Cardiac muscle cell (in vitro differentiated cells and primary cell): ENCODE measurements around the gene TEAD3. TPM values are rescaled to one million over a fixed set of nuclear protein-coding genes. Genes with fewer than 3 reads are reported as not detected.
"Not testable (repeated sequence)": the region's sequence is repeated elsewhere in the genome, so short reads cannot be mapped to it uniquely, and the experiment has no call there.

Experiments used
- DNase-seq, 2 donors: peaks; one replicate each; pipeline versions ENCODE4 v3.0.0 to v3.0.0-alpha.2; 2010 to 2017; ENCODE audit warnings: low read depth in 1 of 2, low spot score in 1 of 2
- H3K27ac ChIP-seq: fragments of 200-600 bp; sonication (generic); 2 replicates; pipeline ENCODE4 v1.5.1; 2016
- H3K27me3 ChIP-seq: fragments of 200-600 bp; sonication (generic); 2 replicates; pipeline ENCODE4 v1.6.0; 2016; ENCODE audit warnings: control low read depth
- H3K36me3 ChIP-seq: fragments of 200-600 bp; sonication (generic); 2 replicates; pipeline ENCODE4 v1.5.1; 2016; ENCODE audit warnings: control low read depth
- H3K4me1 ChIP-seq: fragments of 200-600 bp; sonication (generic); 2 replicates; pipeline ENCODE4 v1.8.1; 2017; ENCODE audit warnings: low read depth, mild to moderate bottlenecking, mixed run types
- H3K4me3 ChIP-seq: fragments of 200-600 bp; sonication (generic); 2 replicates; pipeline ENCODE4 v1.5.1; 2016; ENCODE audit warnings: mild to moderate bottlenecking
- H3K9me3 ChIP-seq: fragments of 200-600 bp; sonication (generic); 2 replicates; pipeline ENCODE4 v1.5.1; 2017; ENCODE audit warnings: low read depth, mild to moderate bottlenecking, control low read depth
- CTCF ChIP-seq: IDR thresholded peaks from 2 replicates; pipeline ENCODE4 v1.5.1; 2012; ENCODE audit warnings: low read depth, mild to moderate bottlenecking, low read length
- polyA plus RNA-seq: library from polyadenylated mRNA; unstranded; fragments of >200 nt; fragmentation: Nextera tagmentation; extraction: Ambion mirVana; gene quantifications from 2 replicates; pipeline ENCODE4 v1.2.1, GENCODE V29; 2016
- total RNA-seq: library from RNA; depleted of rRNA; stranded (reverse); fragments of >200 nt; gene quantifications from 2 replicates; pipeline ENCODE4 v1.2.3, GENCODE V29; 2016

Gene TEAD3
- total and polyA plus RNA-seq, 2 experiments from 2014 or later: 64.0 to 98.6 TPM

- Histone ChIP-seq H3K27me3 (no peaks in the 10 kb centered on the region), H3K4me1 (no peaks in the 10 kb centered on the region), H3K4me3 (no peak overlapping the region), H3K36me3 (no peaks in the 10 kb centered on the region), H3K27ac (no peak overlapping the region), H3K9me3 (no peaks in the 10 kb centered on the region)
- TF ChIP-seq CTCF: no peak
- no peak for DNase-seq
Observed at GRCh38 chr6:35522151-35522550, 25.3 kb upstream of the TEAD3 start.

GRCh38 chr6:35521235-35521634, 24.4 kb upstream of the TEAD3 start:
- H3K27ac ChIP-seq: no peak overlapping the region

GRCh38 chr6:35519313-35520015, 22.6 kb upstream of the TEAD3 start:
- Histone ChIP-seq H3K4me1 (no peaks in the 10 kb centered on the region), H3K36me3 (no peaks in the 10 kb centered on the region), H3K27me3 (no peaks in the 10 kb centered on the region), H3K27ac (no peak overlapping the region), H3K4me3 (no peak overlapping the region), H3K9me3 (no peaks in the 10 kb centered on the region)
- no peak for DNase-seq
- no peak for TF ChIP-seq CTCF

More at GRCh38 chr6:35521235-35521634, 24.4 kb upstream of the TEAD3 start:
- no peak for TF ChIP-seq CTCF
- Histone ChIP-seq H3K4me3 (no peak overlapping the region), H3K36me3 (no peaks in the 10 kb centered on the region), H3K9me3 (no peaks in the 10 kb centered on the region), H3K4me1 (no peaks in the 10 kb centered on the region), H3K27me3 (no peaks in the 10 kb centered on the region)
- DNase-seq: no peak

GRCh38 chr6:35518566-35519312, 21.9 kb upstream of the TEAD3 start:
- DNase-seq: no peak

GRCh38 chr6:35517978-35518377, 21.1 kb upstream of the TEAD3 start:
- not testable (repeated sequence) for H3K4me3 ChIP-seq, DNase-seq, H3K4me1 ChIP-seq, H3K27ac ChIP-seq, H3K36me3 ChIP-seq, H3K27me3 ChIP-seq, H3K9me3 ChIP-seq

More at GRCh38 chr6:35518566-35519312, 21.9 kb upstream of the TEAD3 start:
- no peaks in the 10 kb centered on the region for H3K36me3 ChIP-seq
- H3K27ac ChIP-seq: no peak overlapping the region
- H3K9me3 ChIP-seq: no peaks in the 10 kb centered on the region
- no peaks in the 10 kb centered on the region for H3K27me3 ChIP-seq
- no peak for TF ChIP-seq CTCF
- H3K4me1 ChIP-seq: no peaks in the 10 kb centered on the region
- no peak overlapping the region for H3K4me3 ChIP-seq

- Histone ChIP-seq H3K4me3 (no peak overlapping the region), H3K4me1 (no peaks in the 10 kb centered on the region), H3K36me3 (no peaks in the 10 kb centered on the region), H3K27ac (no peak overlapping the region), H3K27me3 (no peaks in the 10 kb centered on the region), H3K9me3 (no peaks in the 10 kb centered on the region)
- no peak for DNase-seq
- no peak for TF ChIP-seq CTCF
Observed at GRCh38 chr6:35516712-35517111, 19.8 kb upstream of the TEAD3 start.

GRCh38 chr6:35515939-35516338, 19.1 kb upstream of the TEAD3 start:
- DNase-seq, H3K36me3 ChIP-seq, H3K4me1 ChIP-seq, H3K4me3 ChIP-seq, H3K9me3 ChIP-seq, H3K27ac ChIP-seq, H3K27me3 ChIP-seq: not testable (repeated sequence)
